T-cell (primary cell): ENCODE results near the gene THBS1. TPM values are rescaled to one million over a fixed set of nuclear protein-coding genes. Genes with fewer than 3 reads are reported as not detected.

ENCODE experiments used
- ATAC-seq, 4 experiments: fragments of 200-7000 bp in 3 of 4; fragments of 150-1000 bp in 1 of 4; cut with Tn5 transposase; replicated peaks in 1 of 4; 1 replicate in 3 of 4; 2 replicates in 1 of 4; pipeline ENCODE4 v1.10.0; 2021; ENCODE audit warnings: moderate library complexity in 3 of 4, mild to moderate bottlenecking in 2 of 4, moderate number of reproducible peaks in 1 of 4
- CTCF ChIA-PET, 2 donors: fragments of 300-600 bp; sonication (Branson Sonifier 250); formaldehyde crosslinking; loops; one replicate each; lab custom pipeline; 2022; ENCODE audit warnings: antibody characterized with exemption in 2 of 2; lab: Charles Lee
- POLR2A ChIA-PET, 2 donors: fragments of 300-600 bp; sonication (Branson Sonifier 250); formaldehyde crosslinking; loops; one replicate each; lab custom pipeline; 2022; ENCODE audit warnings: antibody characterized with exemption in 2 of 2; lab: Charles Lee
- DNase-seq, 35 experiments: peaks; one replicate each; pipeline versions ENCODE4 v3.0.0 to v3.0.0-alpha.2; 2013 to 2023
- H3K27ac ChIP-seq: one replicate; pipeline ENCODE4 v1.5.1; 2013; ENCODE audit warnings: low read length
- H3K27me3 ChIP-seq, 2 experiments: replicated peaks in 1 of 2; 1 replicate in 1 of 2; 2 replicates in 1 of 2; pipeline versions ENCODE4 v1.6.1 to v1.7.0; 2013; ENCODE audit warnings: low read length in 1 of 2, mixed read lengths in 1 of 2; ENCODE audit not compliant: control insufficient read depth in 2 of 2, insufficient read depth in 2 of 2; ENCODE audit errors: extremely low read depth in 1 of 2
- H3K36me3 ChIP-seq, 2 donors: 1 replicate in 1 of 2; 2 replicates in 1 of 2; pipeline versions ENCODE4 v1.6.1 to v1.7.0; 2013; ENCODE audit warnings: low read length in 1 of 2; ENCODE audit not compliant: control insufficient read depth in 2 of 2, insufficient read depth in 1 of 2; ENCODE audit errors: extremely low read depth in 1 of 2
- H3K4me1 ChIP-seq, 2 experiments: 1 replicate in 1 of 2; 2 replicates in 1 of 2; pipeline versions ENCODE4 v1.6.1 to v1.7.0; 2013; ENCODE audit warnings: low read length in 2 of 2, mixed read lengths in 1 of 2; ENCODE audit not compliant: insufficient read depth in 2 of 2, control insufficient read depth in 1 of 2; ENCODE audit errors: extremely low read depth in 1 of 2
- H3K4me3 ChIP-seq, 2 donors: 1 replicate in 1 of 2; 2 replicates in 1 of 2; pipeline versions ENCODE4 v1.5.1 to v1.7.0; 2013; ENCODE audit warnings: mild to moderate bottlenecking in 2 of 2, low read length in 1 of 2, moderate library complexity in 1 of 2; ENCODE audit not compliant: control insufficient read depth in 1 of 2; ENCODE audit errors: extremely low read depth in 1 of 2
- H3K9me3 ChIP-seq: 2 replicates; pipeline ENCODE4 v1.7.0; 2013
- H3K27ac Mint-ChIP-seq, 2 donors: one replicate each; pipeline ENCODE4 v1.8.0; 2020 to 2021; ENCODE audit warnings: mild to moderate bottlenecking in 2 of 2, mixed read lengths in 2 of 2
- H3K27me3 Mint-ChIP-seq, 2 donors: one replicate each; pipeline ENCODE4 v1.8.0; 2021 to 2022; ENCODE audit warnings: mixed read lengths in 2 of 2
- H3K36me3 Mint-ChIP-seq: one replicate; pipeline ENCODE4 v1.8.0; 2021; ENCODE audit warnings: mixed read lengths
- H3K4me1 Mint-ChIP-seq, 3 donors: one replicate each; pipeline ENCODE4 v1.8.0; 2020 to 2022; ENCODE audit warnings: mixed read lengths in 3 of 3, mild to moderate bottlenecking in 1 of 3
- H3K4me3 Mint-ChIP-seq, 3 donors: one replicate each; pipeline ENCODE4 v1.8.0; 2020 to 2022; ENCODE audit warnings: mild to moderate bottlenecking in 3 of 3, mixed read lengths in 3 of 3, moderate library complexity in 3 of 3
- H3K9me3 Mint-ChIP-seq, 3 donors: one replicate each; pipeline ENCODE4 v1.8.0; 2020 to 2022; ENCODE audit warnings: mixed read lengths in 3 of 3
- whole genome bisulfite sequencing: methylation state at CpG from one replicate; pipeline ENCODE4 v1.1.5; 2013; ENCODE audit warnings: missing lambda C conversion rate; ENCODE audit not compliant: insufficient coverage; 5-methylcytosine and 5-hydroxymethylcytosine counted together
- total RNA-seq, 35 experiments: library from RNA in 6 of 35; stranded (reverse) in 6 of 35; fragments of 120-200 nt in 1 of 35; gene quantifications; one replicate each; pipeline versions ENCODE4 v1.2.1 to v1.2.4 and lab custom pipeline; 2013 to 2026

The THBS1 gene
- total RNA-seq, 5 donors from 2014 or later (not counting 1 experiment from before 2014, with no cell fraction given): 1.3 to 8.6 (median 7.6) TPM

GRCh38 chr15:39640665-39641064, 59.8 kb downstream of the THBS1 start:
- POLR2A ChIA-PET: interaction anchor here in 1 of 2 donors (1.7 kb wide), 1 partner anchor 18 kb away, joined by 10 read pairs; no protein-coding TSS in a partner anchor
- CTCF ChIA-PET: interaction anchor here in 1 of 2 donors (0.6 to 2.5 kb wide), 3 partner anchors 17 to 669 kb away, joined by 3 to 14 read pairs (median 3); no protein-coding TSS in a partner anchor
- Histone ChIP-seq H3K9me3 (no peaks in the 10 kb centered on the region), H3K27ac (no peak overlapping the region), H3K4me1 (peaks cover 0 to 3% of the 10 kb centered on the region in 2 experiments), H3K36me3 (no peaks in the 10 kb centered on the region), H3K4me3 (no peak overlapping the region), H3K27me3 (no peaks in the 10 kb centered on the region)
- H3K4me3 Mint-ChIP-seq: no peak overlapping the region
- H3K27ac Mint-ChIP-seq: peak overlapping the region in 1 of 2 donors; percentile 75
- peaks cover 0 to 45% (median 0%) of the 10 kb centered on the region in 3 donors for H3K4me1 Mint-ChIP-seq
- ATAC-seq: no peak
- H3K36me3 Mint-ChIP-seq: no peaks in the 10 kb centered on the region
- 90% methylated on average over 3 of the region's 3 CpGs for WGBS
- no peak for DNase-seq
- peaks cover 0 to 1% of the 10 kb centered on the region in 2 donors for H3K27me3 Mint-ChIP-seq
- H3K9me3 Mint-ChIP-seq: no peaks in the 10 kb centered on the region

DNA sequence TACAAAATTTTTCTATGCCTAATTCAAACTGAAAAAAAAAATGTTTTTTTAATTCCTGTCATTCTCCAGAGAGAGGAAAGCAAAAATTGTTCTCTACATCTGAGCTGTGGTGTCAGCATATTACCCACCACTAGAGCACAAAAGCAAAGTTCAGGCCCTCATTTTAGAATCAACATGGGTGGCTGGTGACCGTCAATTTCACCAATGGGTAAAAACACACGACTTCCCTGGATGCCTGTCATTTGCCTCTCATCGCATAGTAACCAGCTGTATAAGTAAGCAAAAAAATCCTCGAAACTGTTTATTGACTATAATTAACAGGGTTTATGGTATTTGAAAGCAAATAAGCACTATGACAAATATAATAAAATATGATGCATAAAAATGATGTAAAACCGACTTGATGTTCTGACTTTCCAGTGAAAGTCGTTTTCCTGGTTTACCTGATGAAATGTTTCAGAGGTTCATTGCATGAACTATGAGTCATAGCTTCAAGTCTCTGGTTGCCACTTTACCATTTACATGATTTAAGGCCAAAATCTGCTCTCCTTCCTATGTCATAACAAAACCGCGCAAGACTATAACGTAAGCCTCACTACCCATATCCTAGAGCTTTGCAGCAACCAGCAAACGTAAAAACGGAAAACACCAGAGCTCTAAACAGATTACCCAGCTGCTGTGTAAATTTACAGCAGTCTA, 60.5 kb downstream of the THBS1 start:
- Histone ChIP-seq H3K4me1 (peaks cover 0 to 3% of the 10 kb centered on the region in 2 experiments), H3K9me3 (no peaks in the 10 kb centered on the region), H3K4me3 (no peak overlapping the region), H3K27ac (peak overlapping the region; percentile 22), H3K36me3 (no peaks in the 10 kb centered on the region), H3K27me3 (no peaks in the 10 kb centered on the region)
- H3K4me1 Mint-ChIP-seq: peaks cover 0 to 45% (median 0%) of the 10 kb centered on the region in 3 donors
- H3K27me3 Mint-ChIP-seq: peaks cover 0 to 1% of the 10 kb centered on the region in 2 donors
- peak in 3 of 4 experiments; percentile 47 to 89 (median 54) for ATAC-seq
- ChIA-PET POLR2A (interaction anchor here in 1 of 2 donors (1.1 to 1.7 kb wide), 3 partner anchors 12 to 18 kb away, joined by 3 to 10 read pairs (median 3); no protein-coding TSS in a partner anchor), CTCF (interaction anchor here in 1 of 2 donors (0.6 to 2.5 kb wide), 8 partner anchors 12 to 942 kb away, joined by 3 to 14 read pairs (median 3); no protein-coding TSS in a partner anchor)
- no peaks in the 10 kb centered on the region for H3K9me3 Mint-ChIP-seq
- DNase-seq: peak in 5 of 35 experiments; percentile 6 to 59 (median 20)
- no CpG with 5 or more reads among the region's 11 CpGs for WGBS
- H3K4me3 Mint-ChIP-seq: peak overlapping the region in 1 of 3 donors; percentile 32
- H3K27ac Mint-ChIP-seq: peak overlapping the region in 1 of 2 donors; percentile 75
- no peaks in the 10 kb centered on the region for H3K36me3 Mint-ChIP-seq

DNA sequence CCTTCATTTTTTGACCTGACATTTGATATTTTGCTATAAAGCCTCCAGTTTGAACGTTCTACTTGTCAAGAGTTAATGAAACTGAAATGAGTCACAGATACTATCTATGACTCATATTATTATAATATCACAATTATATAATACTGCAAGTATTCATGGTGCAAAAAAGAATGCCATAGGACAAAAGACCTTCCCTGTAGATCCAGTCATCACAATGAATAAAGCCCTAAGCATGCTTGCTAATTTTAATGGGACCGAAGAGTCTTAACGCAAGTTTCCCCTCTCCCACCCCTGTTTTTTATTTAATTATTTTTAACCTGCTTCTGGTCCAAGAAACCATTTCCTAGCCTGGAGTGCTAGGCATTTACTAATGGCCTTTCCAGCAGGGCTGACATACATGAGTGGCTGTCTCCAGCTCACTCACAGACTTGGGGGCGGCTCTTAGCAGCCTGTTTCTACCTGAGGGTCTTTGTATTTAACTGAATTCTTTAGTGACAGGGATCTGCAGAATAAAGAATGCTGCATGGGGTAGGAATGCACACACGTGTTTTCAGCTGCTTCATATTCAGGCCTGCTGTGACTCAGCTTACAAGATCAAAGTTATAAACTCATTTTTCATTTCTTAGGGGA, 61.2 kb downstream of the THBS1 start:
- DNase-seq (no peak), ATAC-seq (peak in 2 of 4 experiments; percentile 24 to 53)
- POLR2A ChIA-PET: interaction anchor here in 1 of 2 donors (1.1 to 1.7 kb wide), 3 partner anchors 12 to 19 kb away, joined by 3 to 10 read pairs (median 3); no protein-coding TSS in a partner anchor
- CTCF ChIA-PET: interaction anchor here in 1 of 2 donors (1.0 to 2.5 kb wide), 4 partner anchors 13 to 115 kb away, joined by 3 to 14 read pairs (median 6); no protein-coding TSS in a partner anchor
- no peaks in the 10 kb centered on the region for H3K27me3 ChIP-seq
- H3K4me3 Mint-ChIP-seq: no peak overlapping the region
- no peaks in the 10 kb centered on the region for H3K36me3 ChIP-seq
- H3K4me3 ChIP-seq: no peak overlapping the region
- no peaks in the 10 kb centered on the region for H3K9me3 Mint-ChIP-seq
- H3K27ac Mint-ChIP-seq: peak overlapping the region in 1 of 2 donors; percentile 39
- no peaks in the 10 kb centered on the region for H3K36me3 Mint-ChIP-seq
- H3K4me1 ChIP-seq: peaks cover 0 to 3% of the 10 kb centered on the region in 2 experiments
- H3K9me3 ChIP-seq: no peaks in the 10 kb centered on the region
- H3K27me3 Mint-ChIP-seq: peaks cover 0 to 1% of the 10 kb centered on the region in 2 donors
- peaks cover 0 to 49% (median 0%) of the 10 kb centered on the region in 3 donors for H3K4me1 Mint-ChIP-seq
- WGBS: 64% methylated on average over 2 of the region's 5 CpGs
- H3K27ac ChIP-seq: peak overlapping the region; percentile 22

GRCh38 chr15:39643727-39644126, 62.8 kb downstream of the THBS1 start:
- no peaks in the 10 kb centered on the region for H3K36me3 ChIP-seq
- peaks cover 0 to 51% (median 0%) of the 10 kb centered on the region in 3 donors for H3K4me1 Mint-ChIP-seq
- peaks cover 0 to 1% of the 10 kb centered on the region in 2 donors for H3K27me3 Mint-ChIP-seq
- H3K9me3 ChIP-seq: no peaks in the 10 kb centered on the region
- DNase-seq: no peak
- ChIA-PET CTCF (interaction anchor here in 1 of 2 donors (0.8 kb wide), 1 partner anchor 61 kb away, joined by 3 read pairs; no protein-coding TSS in a partner anchor), POLR2A (no interaction called here)
- no peak overlapping the region for H3K27ac ChIP-seq
- ATAC-seq: no peak
- no peaks in the 10 kb centered on the region for H3K27me3 ChIP-seq
- H3K36me3 Mint-ChIP-seq: no peaks in the 10 kb centered on the region
- no peaks in the 10 kb centered on the region for H3K9me3 Mint-ChIP-seq
- no peak overlapping the region for H3K4me3 ChIP-seq
- no peak overlapping the region for H3K27ac Mint-ChIP-seq
- peaks cover 0 to 3% of the 10 kb centered on the region in 2 experiments for H3K4me1 ChIP-seq
- WGBS: no CpG with 5 or more reads among the region's 1 CpG
- H3K4me3 Mint-ChIP-seq: no peak overlapping the region

DNA sequence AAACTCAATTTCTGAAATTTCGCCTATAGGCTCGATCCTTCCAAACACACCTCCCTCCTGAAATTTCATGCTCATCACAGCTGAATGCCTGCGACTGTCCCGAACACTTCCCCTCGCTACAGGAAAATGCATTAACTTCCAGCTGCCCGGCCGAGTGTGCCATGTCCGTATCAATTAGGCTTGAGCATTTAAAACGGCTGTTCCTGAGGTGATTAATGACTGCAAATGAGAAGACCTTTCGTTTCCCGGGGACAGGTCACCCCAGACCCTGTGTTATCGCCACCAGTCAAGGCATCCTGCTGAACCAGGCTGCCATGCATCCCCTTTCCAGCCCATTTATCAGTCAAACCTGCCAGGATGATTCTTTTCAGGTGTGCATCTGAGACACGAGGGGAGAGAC, 63.3 kb downstream of the THBS1 start:
- peaks cover 0 to 3% of the 10 kb centered on the region in 2 experiments for H3K4me1 ChIP-seq
- no peaks in the 10 kb centered on the region for H3K36me3 ChIP-seq
- no peak for ATAC-seq
- DNase-seq: no peak
- H3K27ac Mint-ChIP-seq: no peak overlapping the region
- CTCF ChIA-PET: no interaction called here
- H3K27me3 ChIP-seq: no peaks in the 10 kb centered on the region
- WGBS: 90% methylated on average over 9 of the region's 13 CpGs
- H3K4me1 Mint-ChIP-seq: peaks cover 0 to 51% (median 0%) of the 10 kb centered on the region in 3 donors
- POLR2A ChIA-PET: interaction anchor here in 1 of 2 donors (0.6 kb wide), 1 partner anchor 14 kb away, joined by 3 read pairs; no protein-coding TSS in a partner anchor
- H3K27ac ChIP-seq: no peak overlapping the region
- no peaks in the 10 kb centered on the region for H3K9me3 ChIP-seq
- no peaks in the 10 kb centered on the region for H3K36me3 Mint-ChIP-seq
- no peak overlapping the region for H3K4me3 ChIP-seq
- peaks cover 0 to 1% of the 10 kb centered on the region in 2 donors for H3K27me3 Mint-ChIP-seq
- H3K9me3 Mint-ChIP-seq: no peaks in the 10 kb centered on the region
- no peak overlapping the region for H3K4me3 Mint-ChIP-seq
